ENCODE measurements around the gene PLEKHA8.

Gene PLEKHA8

GRCh38 chr7:30145426-30145970 is 117.3 kb downstream of the PLEKHA8 start:
- H3F3A ChIP-seq (ENCODE audit: insufficient read depth, low read length), result no peaks in the 10 kb centered on the region
- H3K4me1 ChIP-seq (ENCODE audit: low read length), result peaks cover 8% of the 10 kb centered on the region; the same call in 1 of the 2 replicates
- H3K27me3 ChIP-seq (replicated peaks; ENCODE audit: insufficient read depth, low read length), result no peaks in the 10 kb centered on the region
- TF ChIP-seq EZH2 (optimal IDR thresholded peaks at IDR 0.05; ENCODE audit: low read depth, low read length) (no peak), CTCF (IDR thresholded peaks at IDR 0.05; ENCODE audit: low read length) (no peak), EZH2phosphoT487 (IDR thresholded peaks at IDR 0.05; ENCODE audit: low read length) (no peak)
- no peak overlapping the region for H3K27ac ChIP-seq (ENCODE audit: low read length)
- DNase-seq, result no peak
- no peaks in the 10 kb centered on the region for H3K9me2 ChIP-seq (replicated peaks; ENCODE audit: insufficient read depth, low read length)
- no peak overlapping the region for H3K4me2 ChIP-seq (ENCODE audit: low read depth, low read length)
- no peaks in the 10 kb centered on the region for H3K79me2 ChIP-seq (ENCODE audit: low read length)
- no peak overlapping the region for H3K4me3 ChIP-seq (ENCODE audit: low read length)
- no peak overlapping the region for H3K9ac ChIP-seq (ENCODE audit: low read length)
- H3K36me3 ChIP-seq (replicated peaks; ENCODE audit: insufficient read depth, low read length), result no peaks in the 10 kb centered on the region
- no peaks in the 10 kb centered on the region for H3K9me3 ChIP-seq (replicated peaks; ENCODE audit: insufficient read depth, low read length)
- H4K20me1 ChIP-seq (ENCODE audit: insufficient read depth, low read length), result no peaks in the 10 kb centered on the region
- H2AFZ ChIP-seq (ENCODE audit: low read length), result no peak overlapping the region

- Histone ChIP-seq H3K9me3 (replicated peaks; ENCODE audit: insufficient read depth, low read length) (no peaks in the 10 kb centered on the region), H2AFZ (ENCODE audit: low read length) (no peak overlapping the region), H3K4me2 (ENCODE audit: low read depth, low read length) (no peak overlapping the region), H3K4me1 (ENCODE audit: low read length) (peaks cover 8% of the 10 kb centered on the region; the same call in 1 of the 2 replicates), H3F3A (ENCODE audit: insufficient read depth, low read length) (no peaks in the 10 kb centered on the region), H3K79me2 (ENCODE audit: low read length) (no peaks in the 10 kb centered on the region), H3K9me2 (replicated peaks; ENCODE audit: insufficient read depth, low read length) (no peaks in the 10 kb centered on the region), H3K27ac (ENCODE audit: low read length) (no peak overlapping the region), H3K9ac (ENCODE audit: low read length) (no peak overlapping the region), H3K36me3 (replicated peaks; ENCODE audit: insufficient read depth, low read length) (no peaks in the 10 kb centered on the region), H3K27me3 (replicated peaks; ENCODE audit: insufficient read depth, low read length) (no peaks in the 10 kb centered on the region), H3K4me3 (ENCODE audit: low read length) (no peak overlapping the region), H4K20me1 (ENCODE audit: insufficient read depth, low read length) (no peaks in the 10 kb centered on the region)
- no peak for DNase-seq
- TF ChIP-seq EZH2 (optimal IDR thresholded peaks at IDR 0.05; ENCODE audit: low read depth, low read length), result no peak
- no peak for TF ChIP-seq CTCF (IDR thresholded peaks at IDR 0.05; ENCODE audit: low read length)
- TF ChIP-seq EZH2phosphoT487 (IDR thresholded peaks at IDR 0.05; ENCODE audit: low read length), result no peak
These were observed 118.0 kb downstream of the PLEKHA8 start for GRCh38 chr7:30146127-30146612.

GRCh38 chr7:30147223-30147622 is 119.0 kb downstream of the PLEKHA8 start:
- H3K79me2 ChIP-seq (ENCODE audit: low read length), result no peaks in the 10 kb centered on the region
- H3K27ac ChIP-seq (ENCODE audit: low read length), result no peak overlapping the region

More at GRCh38 chr7:30147223-30147622, 119.0 kb downstream of the PLEKHA8 start:
- H3K4me1 ChIP-seq (ENCODE audit: low read length), result peaks cover 8% of the 10 kb centered on the region; the same call in 1 of the 2 replicates
- TF ChIP-seq EZH2 (optimal IDR thresholded peaks at IDR 0.05; ENCODE audit: low read depth, low read length) (no peak), CTCF (IDR thresholded peaks at IDR 0.05; ENCODE audit: low read length) (no peak), EZH2phosphoT487 (IDR thresholded peaks at IDR 0.05; ENCODE audit: low read length) (no peak)
- no peaks in the 10 kb centered on the region for H4K20me1 ChIP-seq (ENCODE audit: insufficient read depth, low read length)
- H3K36me3 ChIP-seq (replicated peaks; ENCODE audit: insufficient read depth, low read length), result no peaks in the 10 kb centered on the region
- H3K4me2 ChIP-seq (ENCODE audit: low read depth, low read length), result no peak overlapping the region
- H2AFZ ChIP-seq (ENCODE audit: low read length), result no peak overlapping the region
- no peaks in the 10 kb centered on the region for H3K9me2 ChIP-seq (replicated peaks; ENCODE audit: insufficient read depth, low read length)
- no peaks in the 10 kb centered on the region for H3K9me3 ChIP-seq (replicated peaks; ENCODE audit: insufficient read depth, low read length)
- H3F3A ChIP-seq (ENCODE audit: insufficient read depth, low read length), result no peaks in the 10 kb centered on the region
- no peak for DNase-seq
- H3K4me3 ChIP-seq (ENCODE audit: low read length), result no peak overlapping the region
- no peaks in the 10 kb centered on the region for H3K27me3 ChIP-seq (replicated peaks; ENCODE audit: insufficient read depth, low read length)
- no peak overlapping the region for H3K9ac ChIP-seq (ENCODE audit: low read length)
